ENCODE measurements around the gene POU6F2.

POU6F2 gene

GRCh38 chr7:39434012-39434411 lies 456.3 kb downstream of the POU6F2 start:
- DNase-seq (ENCODE audit: low spot score): no peak

- DNase-seq (ENCODE audit: low spot score): no peak
Measured at GRCh38 chr7:39446546-39446945, 468.8 kb downstream of the POU6F2 start.

- DNase-seq (ENCODE audit: low spot score): no peak
Measured at GRCh38 chr7:39451901-39452300, 474.2 kb downstream of the POU6F2 start.

- peak; percentile 60 for DNase-seq (ENCODE audit: low spot score)
Measured at GRCh38 chr7:39453743-39454355, 476.1 kb downstream of the POU6F2 start.

- no peak for DNase-seq (ENCODE audit: low spot score)
Measured at GRCh38 chr7:39458061-39458745, 480.5 kb downstream of the POU6F2 start.

- DNase-seq (ENCODE audit: low spot score): no peak
Measured at GRCh38 chr7:39459636-39460035, 481.9 kb downstream of the POU6F2 start.

- no peak for DNase-seq (ENCODE audit: low spot score)
Measured at GRCh38 chr7:39460486-39460885, 482.8 kb downstream of the POU6F2 start.

GRCh38 chr7:39461263-39461820 lies 483.6 kb downstream of the POU6F2 start:
- DNase-seq (ENCODE audit: low spot score): no peak

GRCh38 chr7:39463252-39463651 lies 485.5 kb downstream of the POU6F2 start:
- DNase-seq (ENCODE audit: low spot score): no peak

GRCh38 chr7:39464350-39465054 lies 486.8 kb downstream of the POU6F2 start:
- no peak for DNase-seq (ENCODE audit: low spot score)

GRCh38 chr7:39465055-39465929 lies 487.6 kb downstream of the POU6F2 start:
- DNase-seq (ENCODE audit: low spot score): peak; percentile 67

GRCh38 chr7:39468261-39468660 lies 490.6 kb downstream of the POU6F2 start:
- DNase-seq (ENCODE audit: low spot score): no peak

GRCh38 chr7:39468808-39469374 lies 491.2 kb downstream of the POU6F2 start:
- no peak for DNase-seq (ENCODE audit: low spot score)

- peak; percentile 35 for DNase-seq (ENCODE audit: low spot score)
Measured at GRCh38 chr7:39480901-39481300, 503.2 kb downstream of the POU6F2 start.

GRCh38 chr7:39488467-39489393 lies 511.0 kb downstream of the POU6F2 start:
- no peak for DNase-seq (ENCODE audit: low spot score)

GRCh38 chr7:39490296-39490695 lies 512.6 kb downstream of the POU6F2 start:
- DNase-seq (ENCODE audit: low spot score): no peak

- DNase-seq (ENCODE audit: low spot score): no peak
Measured at GRCh38 chr7:39493934-39494333, 516.2 kb downstream of the POU6F2 start.

GRCh38 chr7:39501358-39501757 lies 523.6 kb downstream of the POU6F2 start:
- no peak for DNase-seq (ENCODE audit: low spot score)

- DNase-seq (ENCODE audit: low spot score): peak; percentile 95
Measured at GRCh38 chr7:39504963-39505362, 527.3 kb downstream of the POU6F2 start.

- peak; percentile 30 for DNase-seq (ENCODE audit: low spot score)
Measured at GRCh38 chr7:39507866-39508551, 530.3 kb downstream of the POU6F2 start.

Data from kidney tubule cell (primary cell).